ENCODE results near the gene CCDC78.
A peak's percentile ranks its signal among the peaks of the same experiment; 100 is the strongest.
"Not testable (repeated sequence)": the region's sequence is repeated elsewhere in the genome, so short reads cannot be mapped to it uniquely, and the experiment has no call there.

CCDC78 gene

DNA sequence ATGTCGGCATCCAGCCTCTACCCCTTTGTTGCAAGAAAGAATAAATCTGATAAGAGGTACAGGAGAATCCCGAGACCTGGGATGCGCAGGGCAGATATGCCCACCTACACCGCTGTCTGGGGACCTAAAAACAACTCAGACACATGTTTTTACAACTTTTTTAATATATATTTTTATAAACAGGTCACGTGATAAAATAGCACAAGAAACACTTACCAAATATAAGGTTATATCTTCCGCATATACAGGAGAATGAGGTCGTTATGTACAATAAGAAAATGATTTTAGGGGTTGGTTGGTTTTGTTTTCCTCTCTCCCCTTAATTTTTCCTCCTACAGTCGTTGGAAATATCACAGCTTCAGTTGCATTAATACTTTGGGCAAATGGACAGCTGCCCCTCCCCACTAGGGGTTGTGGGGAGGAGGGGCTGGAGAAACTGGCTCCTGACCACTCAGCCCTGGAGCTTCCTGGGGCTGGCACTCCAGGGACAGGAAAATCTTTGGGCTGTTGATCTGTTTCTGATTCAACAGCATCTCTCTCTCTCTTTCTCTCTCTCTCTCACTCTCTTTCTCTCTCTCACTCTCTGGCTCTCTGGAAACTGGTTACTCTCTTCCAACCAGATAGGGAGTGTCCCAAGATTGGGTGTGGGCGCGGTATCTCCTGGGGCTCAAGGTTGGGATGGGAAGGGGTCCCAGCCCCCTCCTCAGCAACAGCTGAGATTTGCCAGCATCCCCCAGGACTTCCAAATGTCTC lies 33.7 kb downstream of the CCDC78 start:
- DNase-seq = no peak

- not testable (repeated sequence) for DNase-seq
Measured at GRCh38 chr16:691242-691641, 35.0 kb downstream of the CCDC78 start.

DNA sequence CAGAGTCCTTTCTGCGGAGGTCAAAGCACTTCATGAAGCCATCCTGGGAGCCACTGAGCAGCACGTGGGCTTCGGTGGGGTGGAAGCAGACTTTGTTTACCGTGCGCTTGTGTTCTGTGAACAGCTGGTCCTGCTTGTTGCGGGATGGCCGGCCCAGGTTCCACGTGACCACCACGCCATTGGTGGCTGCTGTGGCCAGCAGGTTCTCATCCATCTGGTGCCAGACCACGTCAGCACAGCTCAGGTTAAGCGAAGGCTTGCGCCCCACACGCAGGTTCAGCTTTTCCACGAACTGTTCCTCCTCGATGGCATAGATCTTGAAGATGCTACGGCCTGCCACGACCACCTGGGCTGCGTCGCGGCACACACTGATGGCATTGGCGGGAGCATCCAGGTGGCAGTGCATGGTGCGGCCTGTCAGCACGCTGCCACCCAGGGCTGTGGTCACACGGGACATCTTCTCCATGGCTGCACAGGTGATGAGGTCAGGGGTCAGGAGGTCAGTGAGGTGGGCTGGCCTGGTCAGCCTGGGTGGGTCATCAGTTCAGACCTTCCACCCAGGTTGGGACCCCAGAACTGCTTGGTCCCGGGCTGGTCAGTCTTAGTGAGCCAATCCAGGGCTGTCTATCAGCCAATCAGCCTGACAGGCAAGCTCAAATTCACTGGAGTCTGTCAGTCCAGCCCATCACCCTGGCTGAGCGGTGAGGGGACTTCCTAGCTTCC lies 36.9 kb downstream of the CCDC78 start:
- DNase-seq = no peak

DNA sequence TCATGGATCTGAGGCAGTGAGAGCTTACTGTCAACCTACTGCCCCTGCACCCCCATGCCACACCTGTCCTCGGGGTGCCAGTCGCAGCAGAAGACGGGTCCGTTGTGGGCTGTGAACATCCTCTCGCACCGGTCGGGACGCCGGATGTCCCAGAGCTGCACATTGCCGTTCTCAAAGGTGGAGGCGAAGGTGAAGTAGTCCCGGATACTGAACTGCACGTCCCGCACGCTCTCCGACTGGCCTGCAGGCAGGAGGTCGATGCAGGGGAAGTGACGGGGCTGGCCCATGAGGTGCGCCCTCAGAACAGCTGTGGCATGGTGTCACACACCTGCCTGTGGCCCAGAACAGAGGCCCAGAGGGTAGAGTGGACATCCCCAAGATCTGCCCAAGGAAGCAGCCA lies 38.7 kb downstream of the CCDC78 start:
- no peak for DNase-seq

DNA sequence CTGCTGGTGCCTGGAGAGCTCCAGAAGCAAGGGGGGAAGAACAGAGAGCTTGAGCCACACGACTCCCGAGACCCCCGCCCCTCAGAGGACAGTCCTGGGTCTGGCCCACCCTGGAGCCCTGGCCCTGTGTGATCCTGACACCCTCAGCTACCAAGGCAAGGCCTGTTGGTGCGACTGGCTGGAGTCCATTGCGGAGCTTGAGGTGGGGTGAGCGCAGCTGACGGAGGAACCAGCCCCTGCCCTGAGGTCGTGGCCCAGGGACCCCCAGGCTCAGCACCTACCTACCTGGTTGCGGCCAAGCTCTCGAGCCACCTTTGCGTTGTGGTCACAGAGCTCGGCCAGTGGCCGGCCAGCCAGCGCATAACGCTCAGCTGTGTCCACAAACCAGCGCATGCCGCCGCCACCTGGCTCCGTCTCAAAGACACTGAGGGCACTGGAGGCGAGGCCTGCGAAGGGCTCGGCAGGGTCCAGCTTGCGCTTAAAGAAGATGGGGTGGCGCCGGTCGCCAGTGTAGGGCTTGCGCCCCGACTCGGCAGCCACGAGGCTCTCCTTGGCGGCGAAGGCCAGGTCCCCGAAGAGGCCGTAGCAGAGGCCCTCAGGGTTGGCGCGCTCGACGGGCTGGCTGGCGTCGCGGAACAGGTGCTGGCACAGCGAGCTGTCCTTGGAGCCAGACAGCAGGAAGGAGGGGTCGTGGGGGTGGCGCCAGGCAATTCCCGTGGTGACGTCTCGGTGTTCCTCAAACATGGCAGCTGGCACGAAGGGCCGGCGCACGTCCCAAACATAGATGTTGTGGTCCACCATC lies 39.6 kb downstream of the CCDC78 start:
- no peak for DNase-seq

DNA sequence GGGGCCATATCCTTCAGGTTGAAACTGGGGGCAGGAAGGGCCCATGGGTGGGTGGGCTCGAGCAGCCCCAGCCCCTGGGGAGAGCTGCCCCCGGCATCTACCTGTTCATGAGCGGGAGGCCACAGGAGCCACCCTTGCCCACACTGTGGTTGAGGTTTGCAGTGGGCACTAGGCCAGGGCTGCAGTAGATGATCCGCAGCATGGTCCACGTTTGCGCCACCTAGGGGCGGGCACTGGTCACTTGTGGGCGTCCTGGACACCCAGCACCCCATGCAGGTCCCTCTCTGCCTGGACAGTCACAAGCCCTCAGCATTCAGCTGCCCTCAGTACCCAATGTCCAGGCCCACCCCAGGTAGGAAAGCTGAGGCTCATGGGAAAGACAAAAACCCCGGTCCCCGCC lies 40.3 kb downstream of the CCDC78 start:
- no peak for DNase-seq

DNA sequence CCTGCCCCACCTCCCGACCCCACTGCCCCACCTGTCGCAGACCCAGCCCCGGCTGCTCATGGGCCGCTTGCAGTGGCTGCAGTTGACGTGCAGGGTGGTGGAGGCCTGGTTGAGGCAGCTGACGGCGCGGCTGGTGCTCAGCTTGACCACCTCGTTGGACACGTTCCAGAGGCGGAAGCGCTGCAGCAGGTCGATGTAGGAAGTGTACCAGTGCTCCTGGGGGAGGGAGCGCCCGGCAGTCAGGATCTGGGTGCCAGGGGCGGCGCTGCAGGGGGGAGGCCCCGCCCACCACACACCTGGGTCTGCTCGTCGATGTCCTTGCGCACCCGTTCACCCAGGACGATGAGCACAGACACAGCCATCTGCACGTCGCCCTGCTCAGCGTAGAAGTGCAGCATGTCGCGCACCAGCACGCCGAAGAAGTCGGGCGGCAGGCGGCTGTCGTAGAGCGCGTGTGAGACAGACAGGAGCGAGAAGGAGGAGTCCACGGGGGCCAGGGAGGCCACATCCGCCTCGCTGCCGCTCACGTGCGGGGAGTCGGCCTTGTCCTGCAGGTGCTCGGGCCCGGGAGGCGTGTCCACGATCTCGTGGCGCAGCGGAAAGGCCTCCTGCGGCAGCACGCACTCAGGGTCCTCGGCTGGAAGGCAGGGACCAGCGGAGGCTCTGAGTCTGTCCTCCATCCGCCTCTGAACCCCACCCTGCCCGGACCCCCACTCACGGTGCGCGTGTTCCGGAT lies 41.1 kb downstream of the CCDC78 start:
- no peak for DNase-seq

GRCh38 chr16:684071-684794 lies 42.0 kb downstream of the CCDC78 start, which contains the start of gene JMJD8:
TSS of gene JMJD8 (minus strand) at chr16:684334. CDS start at chr16:684319, 15 bp downstream.
- peak; percentile 94 for DNase-seq

DNA sequence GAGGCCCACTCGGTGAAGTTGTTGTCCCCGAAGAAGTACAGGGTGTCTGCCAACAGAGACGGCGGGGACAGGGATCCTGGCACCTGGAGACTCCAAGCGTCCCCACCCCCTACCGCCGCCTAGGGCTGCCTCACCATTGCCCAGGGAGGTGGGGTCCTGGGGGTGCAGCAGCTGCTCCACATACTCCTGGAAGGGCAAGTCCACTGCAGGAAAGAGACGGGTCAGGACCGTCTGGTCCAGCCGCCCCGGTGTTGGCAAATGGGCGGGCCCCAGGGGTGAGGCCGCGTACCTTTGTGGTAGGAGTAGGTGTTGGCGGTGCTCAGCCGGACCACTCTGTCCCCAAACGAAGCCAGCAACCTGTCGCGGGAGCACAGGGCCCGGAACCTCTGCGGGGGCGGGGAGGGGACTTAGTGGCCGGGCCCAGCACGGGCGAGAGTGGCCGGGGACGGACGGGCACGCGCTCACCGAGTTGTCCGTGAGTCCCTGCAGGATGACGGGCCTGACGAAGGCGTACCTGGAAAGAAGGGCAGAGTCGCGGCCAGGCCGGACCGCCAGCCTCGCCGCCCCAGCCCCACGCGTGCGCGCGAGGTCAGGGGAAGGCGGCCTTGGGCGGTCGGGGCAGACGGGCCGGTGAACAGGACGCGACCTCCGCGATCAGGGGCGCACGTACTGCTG lies 42.7 kb downstream of the CCDC78 start:
- no peak for DNase-seq

DNA sequence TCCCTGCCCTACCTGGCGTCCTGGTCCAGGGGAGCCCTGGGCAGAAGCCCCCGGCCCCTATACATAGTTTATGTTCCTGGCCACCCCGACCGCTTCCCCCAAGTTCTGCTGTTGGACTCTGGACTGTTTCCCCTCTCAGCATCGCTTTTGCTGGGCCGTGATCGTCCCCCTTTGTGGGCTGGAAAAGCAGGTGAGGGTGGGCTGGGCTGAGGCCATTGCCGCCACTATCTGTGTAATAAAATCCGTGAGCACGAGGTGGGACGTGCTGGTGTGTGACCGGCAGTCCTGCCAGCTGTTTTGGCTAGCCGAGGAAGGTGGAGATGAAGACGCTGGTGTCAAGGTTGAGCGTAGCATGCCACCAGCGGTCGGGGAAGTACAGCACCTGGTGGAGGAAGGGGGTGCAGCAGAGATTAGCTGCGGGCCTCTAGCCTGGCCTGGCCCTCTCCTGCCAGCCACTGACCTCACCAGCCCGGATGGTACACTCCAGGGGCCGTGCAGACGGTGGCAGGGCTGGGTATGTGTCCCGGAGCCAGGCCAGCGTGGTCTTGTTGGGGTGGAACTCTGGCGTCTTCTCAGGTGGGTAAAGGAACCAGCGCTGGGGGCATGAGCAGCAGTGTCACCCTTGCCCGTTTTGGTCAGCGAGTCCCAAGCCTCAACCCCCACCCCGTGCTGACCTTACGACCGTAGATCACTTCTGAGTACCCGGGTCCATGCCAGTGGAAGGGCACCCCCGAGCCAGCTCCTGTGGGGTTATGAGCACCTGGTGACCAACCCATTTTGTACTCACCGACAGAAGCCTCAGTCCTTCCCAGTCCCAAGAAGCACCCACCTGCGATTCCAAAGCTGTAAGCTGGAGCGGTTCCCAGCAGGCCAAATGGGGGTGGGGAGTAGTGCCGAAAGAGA lies 43.5 kb downstream of the CCDC78 start:
- no peak for DNase-seq

GRCh38 chr16:681746-682427 lies 44.4 kb downstream of the CCDC78 start:
- no peak for DNase-seq

GRCh38 chr16:680967-681745 lies 45.1 kb downstream of the CCDC78 start:
- DNase-seq = no peak

- no peak for DNase-seq
Measured at GRCh38 chr16:680625-680945, 45.7 kb downstream of the CCDC78 start.

GRCh38 chr16:679814-680624 lies 46.2 kb downstream of the CCDC78 start, which contains the start of gene STUB1:
TSS of gene STUB1 (plus strand) at chr16:680410. CDS start at chr16:680526, 116 bp downstream.
- peak; percentile 87 for DNase-seq

DNA sequence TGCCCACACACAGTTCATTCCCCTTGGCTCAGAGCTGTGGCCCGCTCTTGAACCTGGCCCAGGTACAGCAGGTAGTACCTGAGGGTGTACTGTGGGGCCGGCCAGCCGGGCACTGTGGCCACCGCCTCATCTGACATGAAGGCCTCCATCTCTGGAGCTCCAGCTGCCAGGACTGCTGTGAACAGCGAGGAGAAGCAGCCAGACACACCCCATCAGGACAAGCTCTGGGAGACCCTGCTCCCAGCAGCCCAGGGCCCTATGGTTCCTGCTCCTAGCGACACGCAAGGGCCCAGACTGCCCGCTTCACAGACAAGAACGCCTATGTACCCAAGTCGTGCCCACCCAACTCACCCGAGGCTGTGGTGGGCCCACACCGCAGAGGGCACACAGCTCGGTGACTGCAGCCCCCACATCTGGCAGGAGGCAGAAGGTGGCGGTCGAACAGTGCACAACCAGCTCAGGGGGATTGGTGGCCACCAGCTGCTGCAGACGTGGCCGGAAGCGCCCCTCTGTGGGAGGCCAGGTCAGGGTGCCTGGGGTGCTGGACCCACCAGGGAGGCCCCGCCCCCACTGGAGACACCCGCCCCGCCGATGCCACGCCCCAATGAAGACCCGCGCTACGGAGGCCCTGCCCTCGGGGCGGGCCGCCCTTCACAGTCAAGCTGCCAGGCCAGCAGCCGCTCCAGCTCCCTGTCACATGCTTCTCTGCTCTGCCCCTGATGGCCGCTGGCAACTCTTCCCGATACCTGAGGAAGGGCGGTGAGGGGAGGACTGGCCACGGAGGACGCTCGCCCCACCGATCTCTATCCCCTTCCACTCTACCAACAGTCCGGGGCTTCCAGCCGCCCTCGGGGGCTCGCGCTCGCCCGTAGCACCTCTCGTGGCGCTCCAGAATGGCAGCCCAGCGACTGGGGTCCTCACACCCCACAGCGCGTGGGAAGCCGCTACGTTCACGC lies 47.1 kb downstream of the CCDC78 start:
- no peak for DNase-seq

- no peak for DNase-seq
Measured at GRCh38 chr16:678209-678857, 47.9 kb downstream of the CCDC78 start.
